Astrocyte (in vitro differentiated cells and primary cell): ENCODE data around the gene RTP1.

ENCODE experiments used
- CTCF ChIP-seq: IDR thresholded peaks from 2 replicates; pipeline ENCODE4 v1.5.1; 2011; ENCODE audit warnings: low read depth, mild to moderate bottlenecking, inconsistent platforms, low read length, moderate library complexity; ENCODE audit not compliant: insufficient read depth
- EZH2 ChIP-seq: IDR thresholded peaks from 2 replicates; pipeline ENCODE4 v1.6.1; 2012; ENCODE audit warnings: mild to moderate bottlenecking, low read length, inconsistent platforms; ENCODE audit not compliant: insufficient read depth

GRCh38 chr3:187242435-187242834, 45.1 kb downstream of the RTP1 start:
- TF ChIP-seq CTCF (no peak), EZH2 (no peak)
